ENCODE results near the gene ABCB1.

Gene ABCB1

GRCh38 chr7:87600130-87601124 is at the start of gene ABCB1:
Gene ABCB1 (minus strand): TSS chr7:87600884. CDS start chr7:87600184, 700 bp downstream.
- DNase-seq = peak; percentile 81

GRCh38 chr7:87648316-87648715 is 47.6 kb upstream of the ABCB1 start:
- no peak for DNase-seq

GRCh38 chr7:87645446-87645845 is 44.8 kb upstream of the ABCB1 start:
- no peak for DNase-seq

- DNase-seq = no peak
These were observed 35.2 kb upstream of the ABCB1 start for GRCh38 chr7:87635921-87636320.

GRCh38 chr7:87628780-87629569 is 28.3 kb upstream of the ABCB1 start:
- peak; percentile 70 for DNase-seq

- no peak for DNase-seq
These were observed 26.9 kb upstream of the ABCB1 start for GRCh38 chr7:87627634-87627994.

- no peak for DNase-seq
These were observed 24.4 kb upstream of the ABCB1 start for GRCh38 chr7:87625101-87625500.

GRCh38 chr7:87624628-87625027 is 23.9 kb upstream of the ABCB1 start:
- DNase-seq = no peak

- no peak for DNase-seq
These were observed 14.5 kb upstream of the ABCB1 start for GRCh38 chr7:87615197-87615596.

- DNase-seq = no peak
These were observed 9.2 kb upstream of the ABCB1 start for GRCh38 chr7:87609916-87610315.

- no peak for DNase-seq
These were observed 7.7 kb upstream of the ABCB1 start for GRCh38 chr7:87608431-87608830.

- DNase-seq = no peak
These were observed 3.6 kb upstream of the ABCB1 start for GRCh38 chr7:87604264-87604663.

GRCh38 chr7:87599336-87599735 is 1.3 kb downstream of the ABCB1 start:
- DNase-seq = peak; percentile 75

GRCh38 chr7:87598234-87599009 is 2.3 kb downstream of the ABCB1 start:
- no peak for DNase-seq

- DNase-seq = no peak
These were observed 4.0 kb downstream of the ABCB1 start for GRCh38 chr7:87596696-87597095.

- DNase-seq = no peak
These were observed 4.5 kb downstream of the ABCB1 start for GRCh38 chr7:87596136-87596535.

GRCh38 chr7:87592300-87592699 is 8.4 kb downstream of the ABCB1 start:
- no peak for DNase-seq

GRCh38 chr7:87591211-87591610 is 9.5 kb downstream of the ABCB1 start:
- no peak for DNase-seq

- no peak for DNase-seq
These were observed 10.1 kb downstream of the ABCB1 start for GRCh38 chr7:87590578-87590977.

- DNase-seq = no peak
These were observed 11.1 kb downstream of the ABCB1 start for GRCh38 chr7:87589631-87590030.

GRCh38 chr7:87581723-87582122 is 19.0 kb downstream of the ABCB1 start:
- no peak for DNase-seq

GRCh38 chr7:87580636-87581035 is 20.0 kb downstream of the ABCB1 start:
- no peak for DNase-seq

- DNase-seq = no peak
These were observed 25.2 kb downstream of the ABCB1 start for GRCh38 chr7:87575521-87575920.
